H1 (cell line): ENCODE results near the gene ZAR1L. TPM values are rescaled to one million over a fixed set of nuclear protein-coding genes. Genes with fewer than 3 reads are reported as not detected.

Experiments
- CTCF ChIA-PET: fragments of 300-600 bp; sonication (Branson Sonifier 250); formaldehyde crosslinking; loops from one replicate; lab custom pipeline; 2021; ENCODE audit not compliant: partially characterized antibody; lab: Charles Lee
- POLR2A ChIA-PET: fragments of 300-600 bp; sonication (Branson Sonifier 250); formaldehyde crosslinking; loops from one replicate; lab custom pipeline; 2021; ENCODE audit warnings: inconsistent platforms; ENCODE audit not compliant: partially characterized antibody; lab: Charles Lee
- DNase-seq, 2 experiments: peaks; one replicate each; pipeline versions ENCODE4 v3.0.0 to v3.0.0-alpha.2; 2010 to 2022; ENCODE audit warnings: low spot score in 2 of 2, low read depth in 1 of 2, mixed read lengths in 1 of 2
- FAIRE-seq: peaks from 2 replicates; lab custom pipeline; 2011; peaks lifted over from hg19 to GRCh38; lab: Jason Lieb, UNC
- H2AFZ ChIP-seq: 2 replicates; pipeline ENCODE4 v1.8.1; 2012; ENCODE audit warnings: low read length, inconsistent platforms
- H2AK5ac ChIP-seq: 2 replicates; pipeline ENCODE4 v1.6.1; 2013; ENCODE audit warnings: low read depth, low read length
- H2BK120ac ChIP-seq: replicated peaks from 2 replicates; pipeline ENCODE3; 2013; ENCODE audit warnings: low read depth, low read length, inconsistent platforms
- H2BK12ac ChIP-seq: 2 replicates; pipeline ENCODE4 v1.6.1; 2013; ENCODE audit warnings: low read depth, low read length
- H2BK15ac ChIP-seq: 2 replicates; pipeline ENCODE4 v1.6.1; 2013; ENCODE audit warnings: low read length
- H2BK20ac ChIP-seq: 2 replicates; pipeline ENCODE4 v1.6.1; 2013; ENCODE audit warnings: low read length
- H2BK5ac ChIP-seq: 2 replicates; pipeline ENCODE4 v1.6.1; 2013; ENCODE audit warnings: low read depth, low read length
- H3K14ac ChIP-seq: 2 replicates; pipeline ENCODE4 v1.6.1; 2013; ENCODE audit warnings: inconsistent platforms; ENCODE audit not compliant: insufficient read length
- H3K18ac ChIP-seq: 2 replicates; pipeline ENCODE4 v1.6.1; 2013; ENCODE audit warnings: low read length; ENCODE audit errors: extremely low read depth
- H3K23ac ChIP-seq: 2 replicates; pipeline ENCODE4 v1.6.1; 2013; ENCODE audit warnings: inconsistent platforms; ENCODE audit not compliant: insufficient read length
- H3K23me2 ChIP-seq: 2 replicates; pipeline ENCODE4 v1.6.1; 2013; ENCODE audit warnings: low read depth, low read length
- H3K27ac ChIP-seq: 2 replicates; pipeline ENCODE4 v1.6.1; 2011; ENCODE audit warnings: low read depth, low read length, inconsistent platforms
- H3K27me3 ChIP-seq, 4 experiments: replicated peaks in 1 of 4; 1 replicate in 1 of 4; 2 replicates in 3 of 4; pipeline versions ENCODE4 v1.6.1 to v1.8.1; 2011 to 2013; ENCODE audit warnings: low read length in 3 of 4, mild to moderate bottlenecking in 3 of 4, inconsistent platforms in 2 of 4, mixed read lengths in 2 of 4, moderate library complexity in 1 of 4; ENCODE audit not compliant: control insufficient read depth in 3 of 4, insufficient read depth in 3 of 4; ENCODE audit errors: extremely low read depth in 1 of 4
- H3K36me3 ChIP-seq, 4 experiments: 2 replicates each; pipeline versions ENCODE4 v1.6.1 to v1.8.1; 2011 to 2013; ENCODE audit warnings: mild to moderate bottlenecking in 4 of 4, low read length in 3 of 4, moderate library complexity in 2 of 4, control low read depth in 1 of 4, inconsistent platforms in 1 of 4; ENCODE audit not compliant: insufficient read depth in 4 of 4, control insufficient read depth in 2 of 4
- H3K4ac ChIP-seq: replicated peaks from 2 replicates; pipeline ENCODE3; 2013; ENCODE audit warnings: low read length, low read depth, mixed read lengths, inconsistent platforms; ENCODE audit not compliant: insufficient read length
- H3K4me1 ChIP-seq, 4 experiments: replicated peaks in 1 of 4; 1 replicate in 1 of 4; 2 replicates in 3 of 4; pipeline versions ENCODE4 v1.6.1 to v1.8.1; 2011 to 2013; ENCODE audit warnings: low read length in 3 of 4, inconsistent platforms in 2 of 4, mixed read lengths in 1 of 4; ENCODE audit not compliant: insufficient read depth in 4 of 4, control insufficient read depth in 3 of 4
- H3K4me2 ChIP-seq, 2 experiments: 2 replicates each; pipeline versions ENCODE4 v1.6.1 to v1.8.1; 2011 to 2013; ENCODE audit warnings: low read depth in 2 of 2, low read length in 2 of 2, control low read depth in 1 of 2, inconsistent platforms in 1 of 2, mild to moderate bottlenecking in 1 of 2; ENCODE audit not compliant: insufficient read depth in 1 of 2
- H3K4me3 ChIP-seq, 4 experiments: fragments of 200-600, 300-600 bp in 1 of 4; sonication (generic), shearing (Covaris generic), sonication (Bioruptor Twin) in 1 of 4; 2 replicates each; pipeline versions ENCODE4 v1.5.1 to v1.8.1; 2011 to 2016; ENCODE audit warnings: low read length in 4 of 4, low read depth in 3 of 4, control low read depth in 2 of 4, inconsistent platforms in 2 of 4, mild to moderate bottlenecking in 2 of 4, mixed read lengths in 1 of 4, moderate library complexity in 1 of 4; ENCODE audit not compliant: insufficient read depth in 2 of 4; ENCODE audit errors: extremely low read depth in 1 of 4
- H3K56ac ChIP-seq: replicated peaks from 2 replicates; pipeline ENCODE3; 2013; ENCODE audit warnings: low read depth, mild to moderate bottlenecking, mixed read lengths, low read length, inconsistent platforms; ENCODE audit not compliant: insufficient read length
- H3K79me1 ChIP-seq: 2 replicates; pipeline ENCODE4 v1.6.1; 2013; ENCODE audit warnings: low read depth, low read length, control low read depth
- H3K79me2 ChIP-seq, 2 experiments: 2 replicates each; pipeline versions ENCODE4 v1.6.1 to v1.8.1; 2012 to 2013; ENCODE audit warnings: low read length in 2 of 2, mild to moderate bottlenecking in 2 of 2, inconsistent platforms in 1 of 2; ENCODE audit not compliant: insufficient read depth in 2 of 2, control insufficient read depth in 1 of 2
- H3K9ac ChIP-seq, 4 experiments: replicated peaks in 1 of 4; 1 replicate in 1 of 4; 2 replicates in 3 of 4; pipeline versions ENCODE4 v1.6.1 to v1.8.1; 2011 to 2013; ENCODE audit warnings: low read depth in 3 of 4, low read length in 3 of 4, control low read depth in 2 of 4, mild to moderate bottlenecking in 2 of 4, moderate library complexity in 2 of 4, inconsistent platforms in 1 of 4; ENCODE audit errors: extremely low read depth in 1 of 4
- H3K9me3 ChIP-seq, 2 experiments: 2 replicates each; pipeline versions ENCODE4 v1.6.1 to v1.8.1; 2012 to 2013; ENCODE audit warnings: mild to moderate bottlenecking in 2 of 2, moderate library complexity in 2 of 2, control low read depth in 1 of 2, inconsistent platforms in 1 of 2, low read depth in 1 of 2, low read length in 1 of 2, mixed read lengths in 1 of 2; ENCODE audit not compliant: insufficient read depth in 2 of 2
- H4K20me1 ChIP-seq, 2 experiments: replicated peaks in 1 of 2; 2 replicates each; pipeline versions ENCODE3 to v1.8.1; 2011 to 2013; ENCODE audit warnings: inconsistent platforms in 2 of 2, low read length in 2 of 2, mild to moderate bottlenecking in 1 of 2; ENCODE audit not compliant: insufficient read depth in 2 of 2, control insufficient read depth in 1 of 2
- H4K5ac ChIP-seq: 2 replicates; pipeline ENCODE4 v1.6.1; 2013; ENCODE audit warnings: low read length, low read depth, mixed read lengths, inconsistent platforms; ENCODE audit not compliant: insufficient read length
- H4K8ac ChIP-seq: 2 replicates; pipeline ENCODE4 v1.8.0; 2013; ENCODE audit warnings: mild to moderate bottlenecking, moderate library complexity, low read length, inconsistent platforms; ENCODE audit not compliant: insufficient read depth; ENCODE audit errors: extremely low read depth
- H4K91ac ChIP-seq: replicated peaks from 2 replicates; pipeline ENCODE3; 2013; ENCODE audit warnings: low read length, mixed read lengths, inconsistent platforms; ENCODE audit not compliant: insufficient read length
- BCL11A ChIP-seq, 2 experiments: IDR thresholded peaks; one replicate each; pipeline ENCODE4 v1.6.1; 2011; ENCODE audit warnings: low read depth in 2 of 2, low read length in 2 of 2, mild to moderate bottlenecking in 2 of 2
- CREB1 ChIP-seq: IDR thresholded peaks from 2 replicates; pipeline ENCODE4 v1.6.1; 2012; ENCODE audit warnings: inconsistent platforms
- POLR2A ChIP-seq, 2 experiments: IDR thresholded peaks; 1 replicate in 1 of 2; 2 replicates in 1 of 2; pipeline ENCODE4 v1.6.1; 2011; ENCODE audit warnings: low read depth in 2 of 2, low read length in 2 of 2, mild to moderate bottlenecking in 2 of 2; ENCODE audit errors: control extremely low read depth in 1 of 2
- RFX5 ChIP-seq: IDR thresholded peaks from 2 replicates; pipeline ENCODE4 v1.6.1; 2011; ENCODE audit warnings: low read depth, low read length, improper control_type of control experiment, borderline replicate concordance
- polyA plus RNA-seq, 7 experiments: library from polyadenylated mRNA; depleted of rRNA in 3 of 7; stranded (reverse) in 5 of 7; unstranded in 2 of 7; fragments of >200 nt in 5 of 7; fragments of 200-250 nt in 2 of 7; gene quantifications; 1 replicate in 5 of 7; 2 replicates in 1 of 7; 4 replicates in 1 of 7; pipeline versions ENCODE4 v1.2.1 to v1.2.3, GENCODE V29; 2011 to 2013; ENCODE audit warnings: missing spikeins in 2 of 7, mixed read lengths in 2 of 7
- total RNA-seq: library from RNA; stranded (reverse); fragmentation: NEBNext Ultra II Directional; extraction: Animal tissue kit (Norgen Biotek cat#: 25700); gene quantifications from 2 replicates; pipeline ENCODE4 v1.2.1, GENCODE V29; 2021

The ZAR1L gene
- total and polyA plus RNA-seq, 2 of the 8 experiments (the other 6 are each of a cell fraction or from before 2014, with no cell fraction given): 0.19 to 0.30 TPM

GRCh38 chr13:32264407-32264806 is 50.8 kb downstream of the ZAR1L start:
- no peaks in the 10 kb centered on the region for H3K4me1 ChIP-seq
- H3K56ac ChIP-seq: no peak overlapping the region
- no peak for TF ChIP-seq BCL11A (IDR thresholded peaks at IDR 0.05; ENCODE audit: low read depth in 2 of 2, low read length in 2 of 2)
- TF ChIP-seq CREB1: no peak
- TF ChIP-seq POLR2A (IDR thresholded peaks at IDR 0.05; ENCODE audit: control extremely low read depth in 1 of 2, low read depth in 2 of 2, low read length in 2 of 2): no peak
- no peak for TF ChIP-seq RFX5
- TF ChIP-seq, all 59 proteins: peak for 0
- no peaks in the 10 kb centered on the region for H3K23me2 ChIP-seq
- H3K27ac ChIP-seq: no peak overlapping the region
- no peaks in the 10 kb centered on the region for H4K20me1 ChIP-seq
- H3K18ac ChIP-seq: no peak overlapping the region
- no peak overlapping the region for H3K4me2 ChIP-seq
- ChIA-PET CTCF (interaction anchor here (1.3 to 1.7 kb wide), 3 partner anchors 9 to 18 kb away, joined by 3 to 7 read pairs (median 6); no protein-coding TSS in a partner anchor), POLR2A (interaction anchor here (1.7 kb wide), 1 partner anchor 51 kb away, joined by 4 read pairs; the partner anchor contains the start of genes BRCA2 and ZAR1L)
- no peak overlapping the region for H4K8ac ChIP-seq
- DNase-seq: no peak
- H3K9me3 ChIP-seq: no peaks in the 10 kb centered on the region
- H3K79me1 ChIP-seq: no peaks in the 10 kb centered on the region
- no peak overlapping the region for H4K91ac ChIP-seq
- no peak overlapping the region for H2BK5ac ChIP-seq
- no peak overlapping the region for H3K23ac ChIP-seq
- no peaks in the 10 kb centered on the region for H3K27me3 ChIP-seq
- no peak overlapping the region for H2BK15ac ChIP-seq
- no peak overlapping the region for H2AFZ ChIP-seq
- H2BK12ac ChIP-seq: no peak overlapping the region
- no peaks in the 10 kb centered on the region; a peak in 1 of 8 replicates for H3K36me3 ChIP-seq
- H2BK120ac ChIP-seq: no peak overlapping the region
- H2AK5ac ChIP-seq: no peak overlapping the region
- no peak overlapping the region for H4K5ac ChIP-seq
- FAIRE-seq: no peak
- H3K14ac ChIP-seq: no peak overlapping the region
- H3K4ac ChIP-seq: no peak overlapping the region
- no peaks in the 10 kb centered on the region for H3K79me2 ChIP-seq
- no peak overlapping the region for H3K9ac ChIP-seq
- H3K4me3 ChIP-seq: no peak overlapping the region
- no peak overlapping the region for H2BK20ac ChIP-seq
